Panc1 (cell line): ENCODE measurements around the gene SLCO2A1.

ENCODE experiments used
- POLR2AphosphoS5 ChIP-seq: IDR thresholded peaks from 2 replicates; pipeline ENCODE4 v1.6.1; 2012; ENCODE audit warnings: mild to moderate bottlenecking, low read depth, low read length, moderate library complexity
- SIN3A ChIP-seq: IDR thresholded peaks from 2 replicates; pipeline ENCODE4 v1.6.1; 2012; ENCODE audit warnings: low read depth, mild to moderate bottlenecking, low read length, moderate library complexity, borderline replicate concordance; ENCODE audit not compliant: insufficient read depth
- TF ChIP-seq, protein P1 (sequence below): fragments of 450-650 bp; IDR thresholded peaks from 2 replicates; pipeline ENCODE4 v1.5.1; 2017; ENCODE audit warnings: mild to moderate bottlenecking
- TF ChIP-seq, protein P2 (sequence below), 2 experiments: IDR thresholded peaks; 2 replicates each; pipeline ENCODE4 v1.6.1; 2011 to 2012; ENCODE audit warnings: low read depth in 2 of 2, control low read depth in 1 of 2, low read length in 1 of 2, mild to moderate bottlenecking in 1 of 2, moderate library complexity in 1 of 2; ENCODE audit not compliant: insufficient read depth in 1 of 2

DNA sequence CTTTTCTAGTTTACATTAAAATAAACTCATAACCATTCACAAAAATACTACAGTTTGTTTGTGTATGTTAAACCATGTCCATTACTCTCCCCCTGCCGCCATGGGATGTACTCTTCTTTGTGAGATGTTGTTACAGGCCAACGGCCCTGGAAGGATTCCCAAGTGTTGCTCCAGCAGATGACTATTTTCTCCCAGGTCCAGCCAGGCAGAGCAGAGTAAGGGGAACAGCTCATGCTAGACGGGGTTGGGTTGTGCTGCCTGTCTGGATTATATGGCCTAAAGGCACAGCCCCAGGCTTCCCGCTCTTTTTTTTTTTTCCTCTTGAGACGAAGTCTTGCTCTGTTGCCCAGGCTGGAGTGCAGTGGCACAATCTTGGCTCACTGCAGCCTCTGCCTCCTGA, 24.5 kb upstream of the SLCO2A1 start:
- TF ChIP-seq, protein P1, sequence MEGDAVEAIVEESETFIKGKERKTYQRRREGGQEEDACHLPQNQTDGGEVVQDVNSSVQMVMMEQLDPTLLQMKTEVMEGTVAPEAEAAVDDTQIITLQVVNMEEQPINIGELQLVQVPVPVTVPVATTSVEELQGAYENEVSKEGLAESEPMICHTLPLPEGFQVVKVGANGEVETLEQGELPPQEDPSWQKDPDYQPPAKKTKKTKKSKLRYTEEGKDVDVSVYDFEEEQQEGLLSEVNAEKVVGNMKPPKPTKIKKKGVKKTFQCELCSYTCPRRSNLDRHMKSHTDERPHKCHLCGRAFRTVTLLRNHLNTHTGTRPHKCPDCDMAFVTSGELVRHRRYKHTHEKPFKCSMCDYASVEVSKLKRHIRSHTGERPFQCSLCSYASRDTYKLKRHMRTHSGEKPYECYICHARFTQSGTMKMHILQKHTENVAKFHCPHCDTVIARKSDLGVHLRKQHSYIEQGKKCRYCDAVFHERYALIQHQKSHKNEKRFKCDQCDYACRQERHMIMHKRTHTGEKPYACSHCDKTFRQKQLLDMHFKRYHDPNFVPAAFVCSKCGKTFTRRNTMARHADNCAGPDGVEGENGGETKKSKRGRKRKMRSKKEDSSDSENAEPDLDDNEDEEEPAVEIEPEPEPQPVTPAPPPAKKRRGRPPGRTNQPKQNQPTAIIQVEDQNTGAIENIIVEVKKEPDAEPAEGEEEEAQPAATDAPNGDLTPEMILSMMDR = no peak
- TF ChIP-seq POLR2AphosphoS5 = no peak
- TF ChIP-seq, protein P2, sequence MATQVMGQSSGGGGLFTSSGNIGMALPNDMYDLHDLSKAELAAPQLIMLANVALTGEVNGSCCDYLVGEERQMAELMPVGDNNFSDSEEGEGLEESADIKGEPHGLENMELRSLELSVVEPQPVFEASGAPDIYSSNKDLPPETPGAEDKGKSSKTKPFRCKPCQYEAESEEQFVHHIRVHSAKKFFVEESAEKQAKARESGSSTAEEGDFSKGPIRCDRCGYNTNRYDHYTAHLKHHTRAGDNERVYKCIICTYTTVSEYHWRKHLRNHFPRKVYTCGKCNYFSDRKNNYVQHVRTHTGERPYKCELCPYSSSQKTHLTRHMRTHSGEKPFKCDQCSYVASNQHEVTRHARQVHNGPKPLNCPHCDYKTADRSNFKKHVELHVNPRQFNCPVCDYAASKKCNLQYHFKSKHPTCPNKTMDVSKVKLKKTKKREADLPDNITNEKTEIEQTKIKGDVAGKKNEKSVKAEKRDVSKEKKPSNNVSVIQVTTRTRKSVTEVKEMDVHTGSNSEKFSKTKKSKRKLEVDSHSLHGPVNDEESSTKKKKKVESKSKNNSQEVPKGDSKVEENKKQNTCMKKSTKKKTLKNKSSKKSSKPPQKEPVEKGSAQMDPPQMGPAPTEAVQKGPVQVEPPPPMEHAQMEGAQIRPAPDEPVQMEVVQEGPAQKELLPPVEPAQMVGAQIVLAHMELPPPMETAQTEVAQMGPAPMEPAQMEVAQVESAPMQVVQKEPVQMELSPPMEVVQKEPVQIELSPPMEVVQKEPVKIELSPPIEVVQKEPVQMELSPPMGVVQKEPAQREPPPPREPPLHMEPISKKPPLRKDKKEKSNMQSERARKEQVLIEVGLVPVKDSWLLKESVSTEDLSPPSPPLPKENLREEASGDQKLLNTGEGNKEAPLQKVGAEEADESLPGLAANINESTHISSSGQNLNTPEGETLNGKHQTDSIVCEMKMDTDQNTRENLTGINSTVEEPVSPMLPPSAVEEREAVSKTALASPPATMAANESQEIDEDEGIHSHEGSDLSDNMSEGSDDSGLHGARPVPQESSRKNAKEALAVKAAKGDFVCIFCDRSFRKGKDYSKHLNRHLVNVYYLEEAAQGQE (IDR thresholded peaks at IDR 0.05; ENCODE audit: insufficient read depth in 1 of 2, low read depth in 2 of 2, low read length in 1 of 2) = no peak
- no peak for TF ChIP-seq SIN3A
